GM21447 (cell line): ENCODE data around the gene DPH3.

Experiments
- ATAC-seq: cut with Tn5 transposase; IDR thresholded peaks from one replicate; pipeline ENCODE4 v1.9.1; 2021; ENCODE audit not compliant: unreplicated experiment

The DPH3 gene

DNA sequence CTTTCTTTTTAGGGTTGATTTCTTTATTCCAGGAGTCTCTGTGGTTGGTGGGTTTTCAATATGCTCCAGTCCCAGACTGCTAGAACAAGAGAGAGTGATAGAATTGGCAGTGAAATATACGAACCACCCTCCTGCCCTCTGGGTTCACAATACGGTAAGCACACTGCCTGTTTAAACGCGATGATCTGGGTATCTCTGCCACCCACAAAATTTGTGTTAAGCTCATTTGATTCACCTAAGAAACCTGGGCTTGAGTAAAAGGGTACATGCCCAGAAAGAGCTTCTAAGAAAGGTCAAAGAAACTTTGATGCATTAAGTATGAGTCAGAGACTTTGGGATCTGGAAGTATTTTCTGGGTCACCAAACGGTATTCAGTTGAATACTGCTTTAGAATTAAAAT lies 30.1 kb upstream of the DPH3 start:
- ATAC-seq = no peak

- ATAC-seq = peak; percentile 43
Observed at GRCh38 chr3:16290827-16291196, 26.1 kb upstream of the DPH3 start.

- no peak for ATAC-seq
Observed at GRCh38 chr3:16290007-16290826, 25.5 kb upstream of the DPH3 start.

- ATAC-seq = no peak
Observed at GRCh38 chr3:16289144-16289889, 24.6 kb upstream of the DPH3 start.

DNA sequence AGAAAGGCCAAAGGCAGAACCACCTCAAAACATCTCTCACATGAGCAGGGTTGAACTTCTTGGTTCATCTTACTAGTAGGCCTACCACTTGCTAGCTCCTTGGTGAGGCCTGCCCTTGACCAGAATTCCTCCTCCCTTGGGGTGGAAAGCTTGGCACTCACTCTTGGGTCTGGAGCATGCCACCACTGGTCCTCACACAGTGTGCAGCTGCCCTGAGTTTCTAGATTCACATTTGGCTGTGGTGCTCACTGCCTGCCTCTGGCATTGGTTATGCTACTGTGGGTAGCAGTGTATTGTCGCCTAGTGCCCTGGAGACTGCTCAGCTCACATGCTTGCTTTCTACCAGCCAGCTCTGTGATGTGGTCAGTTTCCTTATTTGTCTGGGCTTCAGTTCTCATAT lies 23.9 kb upstream of the DPH3 start:
- ATAC-seq = no peak

GRCh38 chr3:16286751-16287543 lies 22.2 kb upstream of the DPH3 start:
- no peak for ATAC-seq

- peak; percentile 62 for ATAC-seq
Observed at GRCh38 chr3:16286161-16286560, 21.4 kb upstream of the DPH3 start.

- no peak for ATAC-seq
Observed at GRCh38 chr3:16284633-16285032, 19.9 kb upstream of the DPH3 start.

GRCh38 chr3:16280671-16281070 lies 15.9 kb upstream of the DPH3 start:
- no peak for ATAC-seq

GRCh38 chr3:16279010-16279801 lies 14.5 kb upstream of the DPH3 start:
- ATAC-seq = no peak

DNA sequence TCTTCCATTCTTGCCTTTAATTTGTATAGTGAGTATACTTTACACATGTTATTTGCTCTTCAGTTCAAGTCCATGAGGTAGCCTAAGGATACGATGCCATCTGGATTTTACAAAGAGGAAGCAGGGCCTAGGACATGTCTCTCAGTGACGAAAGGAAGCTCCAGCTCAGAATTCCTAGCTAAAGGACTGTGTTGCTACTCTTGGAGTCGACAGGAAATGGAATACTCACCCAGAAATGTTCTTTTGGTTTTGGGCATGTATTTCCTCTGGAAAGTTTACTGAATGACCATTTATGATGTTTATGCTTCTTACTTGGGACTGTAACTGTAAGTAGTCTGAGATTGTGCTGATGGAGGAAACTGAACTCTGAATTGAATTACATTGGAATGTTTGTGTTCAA lies 12.7 kb upstream of the DPH3 start:
- no peak for ATAC-seq

DNA sequence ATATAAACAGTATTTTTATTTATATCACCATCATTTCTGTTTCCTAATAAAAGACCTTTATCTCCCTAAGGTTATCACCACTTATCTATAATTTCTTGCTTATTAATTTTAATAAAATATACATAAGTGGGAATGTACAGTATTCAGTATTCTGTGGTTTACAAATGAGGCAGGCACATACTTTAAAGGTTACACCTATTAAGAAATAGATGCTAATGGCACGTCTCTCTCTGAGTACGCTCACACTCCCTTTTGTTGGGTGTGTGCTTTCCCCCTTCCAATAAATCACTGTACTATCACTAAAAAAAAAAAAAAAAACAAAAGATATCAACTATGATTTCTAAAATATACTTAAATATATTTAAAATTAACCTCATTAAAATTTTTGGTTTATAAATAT lies 9.1 kb upstream of the DPH3 start:
- no peak for ATAC-seq

DNA sequence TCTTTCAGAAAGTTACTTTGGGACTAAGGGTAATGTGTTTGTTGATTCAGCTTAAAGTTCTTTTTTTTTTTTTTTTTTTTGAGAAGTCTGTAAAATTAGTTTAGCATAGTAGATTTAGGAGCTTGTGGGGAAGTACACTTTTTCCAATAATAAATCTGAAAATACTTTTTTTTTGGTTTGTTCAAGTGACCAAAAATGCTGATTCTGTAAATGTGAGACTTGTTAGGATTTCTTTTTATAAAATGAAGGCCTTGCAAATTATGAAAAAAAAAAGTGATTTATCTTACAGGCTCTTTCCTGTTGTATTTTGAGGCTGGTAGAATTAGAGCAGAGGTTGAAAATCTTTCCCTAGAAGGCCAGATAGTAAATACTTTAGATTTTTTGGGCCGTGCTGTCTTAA lies 7.8 kb upstream of the DPH3 start:
- ATAC-seq = no peak

GRCh38 chr3:16270855-16271254 lies 6.1 kb upstream of the DPH3 start:
- no peak for ATAC-seq

DNA sequence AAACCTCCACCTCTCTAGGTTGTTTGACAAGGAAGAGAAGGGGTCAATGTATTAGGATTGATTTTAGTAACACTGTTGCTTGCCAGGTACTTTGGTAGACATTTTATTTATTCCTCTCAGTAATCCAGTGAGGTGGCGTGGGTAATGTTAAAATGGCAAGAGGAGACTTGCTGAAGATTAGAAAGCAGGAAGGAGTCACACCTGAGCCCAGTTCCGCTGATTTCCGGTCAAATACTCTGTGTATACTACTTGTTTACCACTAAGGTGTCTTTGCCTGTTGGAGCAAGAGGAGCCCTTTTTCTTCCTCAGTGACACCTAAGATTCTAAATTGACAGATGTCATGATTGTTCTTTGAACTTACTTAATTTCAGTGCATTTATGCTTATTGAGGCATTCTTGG lies 2.0 kb upstream of the DPH3 start:
- ATAC-seq = no peak

DNA sequence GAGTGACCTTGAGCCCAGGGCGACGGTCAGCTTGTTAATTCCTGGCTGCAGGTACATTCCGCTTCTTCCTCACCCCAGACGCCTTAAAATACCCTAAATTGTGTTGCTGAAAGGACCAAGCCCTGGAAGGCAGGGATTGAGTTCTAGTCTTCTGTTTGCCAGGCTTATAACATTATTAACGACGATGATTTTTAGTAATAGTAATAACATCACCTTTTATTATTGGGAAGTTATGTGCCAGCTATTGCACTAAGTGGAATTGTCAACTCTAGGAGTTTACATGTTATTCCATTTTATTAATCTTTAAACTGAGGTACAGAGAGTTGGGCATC lies 678 bp upstream of the DPH3 start:
- no peak for ATAC-seq

- ATAC-seq = no peak
Observed at GRCh38 chr3:16264174-16264707, 502 bp downstream of the DPH3 start.

- no peak for ATAC-seq
Observed at GRCh38 chr3:16262174-16262573, 2.6 kb downstream of the DPH3 start.

- no peak for ATAC-seq
Observed at GRCh38 chr3:16260046-16260445, 4.7 kb downstream of the DPH3 start.

DNA sequence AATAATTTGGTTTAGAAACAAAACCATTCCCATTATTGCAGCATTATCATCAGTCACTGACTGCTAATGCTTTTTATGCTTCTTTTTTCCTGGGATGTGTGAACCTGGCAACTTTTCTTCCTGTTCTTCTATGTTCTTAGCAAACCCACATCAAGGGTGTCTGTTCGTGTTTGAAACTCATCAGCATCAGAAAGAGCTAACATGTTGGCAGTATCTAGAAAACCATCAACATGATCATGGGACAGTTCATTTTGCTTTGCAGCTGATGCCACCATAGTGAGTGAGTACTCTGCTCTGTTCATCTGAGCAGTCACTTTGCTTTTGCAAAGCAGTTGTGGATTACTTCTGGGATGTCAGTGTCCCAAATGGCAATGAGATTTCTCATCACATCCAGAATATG lies 5.9 kb downstream of the DPH3 start:
- ATAC-seq = no peak

DNA sequence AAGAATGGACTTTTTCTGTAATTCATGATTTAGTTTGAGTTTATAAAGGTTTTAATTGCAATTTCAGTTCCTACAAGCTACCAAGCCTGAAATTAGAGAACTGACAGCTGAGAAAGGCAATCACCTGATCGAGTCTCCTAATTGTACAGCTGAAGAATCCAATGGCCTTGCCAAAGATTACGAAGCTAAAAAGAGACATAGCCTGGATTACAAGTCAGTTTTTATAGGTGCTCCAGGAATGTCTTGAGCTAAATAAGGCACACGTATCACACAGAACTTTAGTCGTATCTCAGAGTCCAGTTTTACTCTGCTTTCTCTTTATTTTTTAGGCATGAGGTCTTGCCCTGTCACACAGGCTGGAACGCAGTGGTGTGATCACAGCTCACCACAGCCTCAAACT lies 6.6 kb downstream of the DPH3 start:
- ATAC-seq = no peak
